ENCODE measurements around the gene ZNF205.

ZNF205 gene

DNA sequence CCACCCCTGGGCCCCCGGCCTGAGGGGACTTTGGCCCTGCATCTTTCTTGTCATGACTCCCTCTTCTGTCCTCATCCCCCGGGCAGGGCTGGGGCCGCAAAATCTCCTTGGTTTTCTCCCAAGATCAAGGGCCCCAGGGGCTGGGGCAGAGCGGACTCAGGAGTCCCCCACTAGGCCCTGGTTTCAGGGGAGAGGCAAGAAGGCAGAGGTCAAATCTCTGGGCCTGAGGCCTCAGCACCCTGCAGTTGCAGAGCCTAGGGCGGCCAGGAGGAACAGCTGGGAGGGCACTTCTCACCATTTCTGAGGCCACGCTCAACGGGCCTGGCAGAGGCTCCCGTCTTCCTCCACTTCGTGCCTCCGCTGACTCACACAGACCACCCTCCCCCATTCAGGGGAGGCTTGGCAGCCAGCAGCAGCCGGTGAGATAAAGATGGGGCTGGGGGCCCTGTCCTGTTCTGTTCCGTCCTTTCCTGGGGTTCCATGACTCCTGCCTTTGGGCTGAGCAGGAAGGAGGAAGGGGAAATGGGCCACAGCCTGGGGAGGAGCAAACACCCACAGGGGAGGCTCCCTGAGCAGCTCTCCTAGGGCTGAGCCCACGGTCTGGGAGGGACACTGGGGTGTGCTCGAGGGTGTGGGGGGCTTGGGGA is 25.7 kb upstream of the ZNF205 start:
- no peak for DNase-seq (ENCODE audit: low read depth)
- no peak overlapping the region for H3K4me3 ChIP-seq (ENCODE audit: low read depth, low read length)
- TF ChIP-seq, protein P1, sequence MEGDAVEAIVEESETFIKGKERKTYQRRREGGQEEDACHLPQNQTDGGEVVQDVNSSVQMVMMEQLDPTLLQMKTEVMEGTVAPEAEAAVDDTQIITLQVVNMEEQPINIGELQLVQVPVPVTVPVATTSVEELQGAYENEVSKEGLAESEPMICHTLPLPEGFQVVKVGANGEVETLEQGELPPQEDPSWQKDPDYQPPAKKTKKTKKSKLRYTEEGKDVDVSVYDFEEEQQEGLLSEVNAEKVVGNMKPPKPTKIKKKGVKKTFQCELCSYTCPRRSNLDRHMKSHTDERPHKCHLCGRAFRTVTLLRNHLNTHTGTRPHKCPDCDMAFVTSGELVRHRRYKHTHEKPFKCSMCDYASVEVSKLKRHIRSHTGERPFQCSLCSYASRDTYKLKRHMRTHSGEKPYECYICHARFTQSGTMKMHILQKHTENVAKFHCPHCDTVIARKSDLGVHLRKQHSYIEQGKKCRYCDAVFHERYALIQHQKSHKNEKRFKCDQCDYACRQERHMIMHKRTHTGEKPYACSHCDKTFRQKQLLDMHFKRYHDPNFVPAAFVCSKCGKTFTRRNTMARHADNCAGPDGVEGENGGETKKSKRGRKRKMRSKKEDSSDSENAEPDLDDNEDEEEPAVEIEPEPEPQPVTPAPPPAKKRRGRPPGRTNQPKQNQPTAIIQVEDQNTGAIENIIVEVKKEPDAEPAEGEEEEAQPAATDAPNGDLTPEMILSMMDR (IDR thresholded peaks at IDR 0.05; ENCODE audit: insufficient read depth, low read depth, low read length, missing control alignments) = no peak

DNA sequence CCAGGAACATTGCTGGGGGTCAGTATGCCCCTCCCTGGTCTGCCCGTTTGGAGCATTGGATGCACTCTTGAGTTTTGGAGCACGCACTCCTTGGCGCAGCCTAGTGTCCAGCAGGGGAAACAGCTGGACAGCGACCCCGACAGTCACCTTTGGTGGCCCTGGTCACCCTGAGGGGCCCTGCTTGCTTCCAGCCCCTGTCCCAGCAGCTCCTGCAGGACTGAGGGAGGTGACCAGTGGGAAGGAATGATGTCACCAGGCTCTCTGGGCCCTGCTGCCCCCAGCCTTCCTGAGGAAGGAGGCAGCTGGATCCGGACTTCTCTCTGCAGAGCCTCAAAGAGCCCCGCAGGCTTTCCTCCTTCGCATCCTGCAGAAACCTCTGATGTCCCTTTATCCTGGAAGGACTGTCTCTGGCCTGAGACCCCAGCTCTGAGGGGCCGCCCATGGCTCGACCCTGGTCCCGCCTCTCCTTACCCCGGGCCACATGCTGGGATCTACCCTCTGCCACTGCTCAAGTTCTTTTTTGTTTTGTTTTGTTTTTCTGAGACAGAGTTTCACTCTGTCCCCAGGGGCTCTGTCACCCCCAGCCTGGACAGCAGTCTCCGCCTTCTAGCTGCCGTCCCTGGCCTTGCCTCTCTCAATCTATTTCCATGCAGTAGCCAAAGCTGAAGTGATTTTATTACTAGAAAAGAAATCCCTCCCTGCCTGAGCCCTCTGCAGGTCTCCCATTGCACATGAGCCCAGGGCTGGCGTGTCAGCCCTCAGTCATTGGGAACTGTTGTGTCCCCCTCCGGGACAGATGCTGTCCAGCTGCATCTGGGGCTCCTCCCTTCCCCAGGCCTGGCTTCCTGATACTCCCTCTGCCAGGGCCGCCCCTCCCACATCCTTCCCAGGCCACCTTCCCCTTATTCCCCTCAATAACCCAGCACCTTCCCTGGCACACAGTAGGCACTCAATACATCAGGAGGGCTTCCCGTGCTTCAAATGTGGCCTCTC is 24.8 kb upstream of the ZNF205 start:
- no peak overlapping the region for H3K4me3 ChIP-seq (ENCODE audit: low read depth, low read length)
- TF ChIP-seq, protein P1 (IDR thresholded peaks at IDR 0.05; ENCODE audit: insufficient read depth, low read depth, low read length, missing control alignments) = no peak
- no peak for DNase-seq (ENCODE audit: low read depth)

DNA sequence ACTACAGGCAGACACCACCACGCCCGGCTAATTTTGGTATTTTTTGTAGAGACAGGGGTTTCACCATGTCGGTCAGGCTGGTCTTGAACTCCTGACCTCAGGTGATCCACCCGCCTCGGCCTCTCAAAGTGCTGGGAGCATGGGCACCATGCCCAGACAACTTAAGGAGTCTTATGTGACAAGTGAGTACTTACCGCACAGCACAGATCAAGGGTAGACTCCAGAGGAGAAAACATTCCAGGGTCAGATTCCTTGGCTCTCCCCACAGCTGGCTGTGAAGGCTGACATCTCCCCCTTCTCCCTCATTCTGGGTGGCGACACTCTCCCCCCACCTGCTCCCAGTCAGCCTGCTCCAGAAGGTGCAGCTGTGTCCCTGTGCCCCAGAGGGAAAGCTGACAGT is 23.9 kb upstream of the ZNF205 start:
- H3K4me3 ChIP-seq (ENCODE audit: low read depth, low read length) = no peak overlapping the region
- DNase-seq (ENCODE audit: low read depth) = no peak
- TF ChIP-seq, protein P1 (IDR thresholded peaks at IDR 0.05; ENCODE audit: insufficient read depth, low read depth, low read length, missing control alignments) = no peak

DNA sequence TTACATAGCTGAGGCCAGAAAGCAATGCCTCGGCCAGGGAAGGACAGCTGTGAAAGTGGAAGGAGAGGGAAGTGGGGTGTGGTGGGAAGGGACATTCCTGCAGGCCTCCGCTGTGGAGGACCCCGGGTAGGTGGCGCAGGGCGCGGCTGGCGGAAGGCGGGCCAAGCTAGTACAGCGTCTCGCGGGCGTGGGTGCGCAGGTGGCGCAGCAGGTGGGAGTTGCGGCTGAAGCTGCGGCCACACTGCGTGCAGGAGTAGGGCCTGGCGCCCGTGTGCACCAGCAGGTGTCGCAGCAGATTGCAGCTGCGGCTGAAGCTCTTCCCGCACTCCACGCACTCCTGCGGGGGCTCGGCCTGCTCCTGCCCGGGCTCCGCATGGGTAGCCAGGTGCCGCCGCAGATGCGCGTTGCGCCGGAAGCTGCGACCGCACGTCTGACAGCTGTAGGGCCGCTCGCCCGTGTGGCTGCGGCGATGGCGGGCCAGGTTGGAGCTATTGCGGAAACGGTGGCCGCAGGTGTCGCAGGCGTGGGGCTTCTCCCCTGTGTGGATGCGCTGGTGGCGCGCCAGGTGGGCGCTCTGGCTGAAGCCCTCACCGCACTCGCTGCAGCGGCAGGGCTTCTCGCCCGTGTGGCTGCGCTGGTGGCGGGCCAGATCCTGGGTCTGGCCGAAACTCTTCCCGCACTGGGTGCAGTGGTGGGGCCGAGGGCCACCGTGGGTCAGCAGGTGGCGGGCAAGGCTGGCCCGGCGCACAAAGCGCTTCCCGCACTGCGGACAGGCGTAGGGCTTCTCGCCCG is 23.3 kb upstream of the ZNF205 start:
- TF ChIP-seq, protein P1 (IDR thresholded peaks at IDR 0.05; ENCODE audit: insufficient read depth, low read depth, low read length, missing control alignments) = no peak
- no peak for DNase-seq (ENCODE audit: low read depth)
- H3K4me3 ChIP-seq (ENCODE audit: low read depth, low read length) = no peak overlapping the region

DNA sequence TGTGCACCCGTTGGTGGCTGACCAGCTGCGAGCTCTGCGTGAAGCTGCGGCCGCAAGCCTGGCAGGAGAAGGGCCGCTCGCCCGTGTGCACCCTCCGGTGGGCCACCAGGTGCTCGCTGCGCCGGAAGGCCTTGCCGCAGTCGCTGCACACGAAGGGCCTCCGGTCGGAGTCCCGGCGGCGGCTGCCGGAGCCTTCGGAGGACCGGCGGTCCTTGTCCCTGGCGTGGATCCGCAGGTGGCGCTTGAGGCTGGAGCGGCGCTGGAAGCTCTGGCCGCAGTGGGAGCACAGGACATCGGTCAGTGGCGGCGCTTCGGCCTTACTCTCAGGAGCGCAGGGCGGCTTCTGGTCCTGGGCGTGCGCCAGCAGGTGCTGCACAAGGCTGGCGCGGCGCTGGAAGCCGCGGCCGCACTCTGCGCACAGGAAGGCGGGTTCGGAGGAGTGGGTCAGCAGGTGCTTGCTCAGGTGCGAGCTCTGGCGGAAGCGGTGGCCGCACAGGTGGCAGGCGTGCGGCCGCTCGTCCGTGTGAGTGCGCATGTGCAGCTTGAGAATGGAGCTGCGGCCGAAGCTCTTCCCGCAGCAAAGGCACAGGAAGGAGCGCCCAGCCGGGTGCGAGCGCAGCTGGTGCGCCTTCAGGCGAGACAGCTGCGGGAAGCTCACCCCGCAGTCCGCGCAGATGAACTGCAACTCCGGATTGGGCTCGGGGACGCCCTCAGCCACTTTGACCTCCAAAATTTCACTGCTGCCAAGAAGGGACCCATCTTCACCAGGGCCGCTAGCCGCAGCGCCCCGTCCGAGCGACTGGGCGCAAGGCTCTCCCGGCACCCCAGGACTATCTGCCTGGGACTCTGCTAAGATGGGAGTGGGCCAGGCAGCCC is 22.4 kb upstream of the ZNF205 start:
- TF ChIP-seq, protein P1 (IDR thresholded peaks at IDR 0.05; ENCODE audit: insufficient read depth, low read depth, low read length, missing control alignments) = no peak
- no peak for DNase-seq (ENCODE audit: low read depth)
- no peak overlapping the region for H3K4me3 ChIP-seq (ENCODE audit: low read depth, low read length)

DNA sequence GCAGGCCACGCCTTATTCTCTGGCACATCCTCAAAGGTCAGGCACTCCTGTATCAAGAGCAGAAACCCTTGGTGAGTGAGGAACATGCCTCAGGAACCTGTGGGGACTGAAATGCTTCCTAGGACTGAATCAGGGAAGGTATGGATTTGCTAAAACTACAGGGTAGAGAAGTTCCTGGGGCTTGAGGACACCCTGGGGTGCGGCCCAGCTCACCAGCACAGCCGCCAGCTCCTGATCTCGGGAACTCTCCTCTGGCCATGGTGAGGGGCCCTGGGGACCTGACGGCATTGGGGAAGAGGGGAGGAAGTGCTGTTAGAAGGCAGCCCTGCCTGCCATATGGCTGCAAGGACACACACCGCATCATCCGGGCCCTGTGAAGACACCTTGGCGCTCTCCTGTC is 20.8 kb upstream of the ZNF205 start:
- no peak for DNase-seq (ENCODE audit: low read depth)
- TF ChIP-seq, protein P1 (IDR thresholded peaks at IDR 0.05; ENCODE audit: insufficient read depth, low read depth, low read length, missing control alignments) = no peak
- H3K4me3 ChIP-seq (ENCODE audit: low read depth, low read length) = no peak overlapping the region

Data from GM12865 (cell line).